Inferior parietal cortex (tissue), 1 donor: Measurements from ENCODE around the gene GABRB1.

Source experiments
- DNase-seq: peaks from one replicate; pipeline ENCODE4 v3.0.0-alpha.2; 2016; ENCODE audit errors: extremely low spot score

Gene GABRB1

DNA sequence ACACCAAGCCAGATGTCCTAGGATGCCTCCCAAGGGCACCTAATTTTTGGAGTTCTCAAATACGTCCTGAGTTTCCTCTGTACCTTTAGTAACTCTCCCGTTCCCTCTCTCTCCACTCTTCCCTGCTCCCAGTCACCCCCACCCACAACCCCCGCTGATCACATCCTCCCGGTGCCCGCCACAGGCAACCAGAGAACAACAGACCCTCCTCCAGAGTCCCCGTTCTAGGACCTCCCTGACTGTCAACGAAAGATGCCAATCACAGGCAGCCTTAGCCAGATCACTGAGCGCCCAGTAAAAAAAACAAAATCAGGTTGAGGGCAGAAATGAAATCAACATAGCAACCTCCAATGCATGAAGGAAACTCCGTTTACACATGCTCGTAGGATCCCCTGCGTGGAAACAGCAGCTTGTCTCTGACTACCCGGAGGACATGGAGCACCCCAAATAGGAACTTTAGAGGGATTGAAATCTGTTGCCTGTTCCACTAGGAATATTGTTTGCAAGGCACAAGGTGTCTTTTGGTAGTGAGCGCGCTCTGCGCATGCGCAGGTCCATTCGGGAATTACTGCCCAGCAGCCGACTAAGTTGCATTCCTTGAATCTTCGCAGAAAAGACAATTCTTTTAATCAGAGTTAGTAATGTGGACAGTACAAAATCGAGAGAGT lies at the start of gene GABRB1:
TSS of gene GABRB1 (plus strand) at position 557 of the 668 bp plus-strand sequence.
- peak; percentile 84 for DNase-seq

DNA sequence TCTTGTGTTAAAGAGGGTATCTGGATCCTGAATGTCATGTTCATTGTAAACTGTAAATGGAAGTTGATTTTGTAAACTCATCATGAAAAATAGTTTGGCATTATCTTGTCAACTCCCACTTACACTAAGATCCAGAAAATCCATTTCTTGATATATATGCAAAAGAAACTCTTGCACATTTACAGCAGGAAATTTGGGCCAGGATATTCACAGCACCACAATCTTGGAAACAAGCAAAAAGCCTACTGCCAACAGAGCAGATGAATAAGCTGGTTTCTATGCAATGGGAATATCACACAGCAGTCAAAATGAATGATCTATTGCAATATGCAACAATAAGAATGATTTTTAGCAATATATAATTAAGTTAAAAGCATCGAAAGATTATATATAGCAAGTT lies 46.6 kb upstream of the GABRB1 start:
- DNase-seq: no peak

DNA sequence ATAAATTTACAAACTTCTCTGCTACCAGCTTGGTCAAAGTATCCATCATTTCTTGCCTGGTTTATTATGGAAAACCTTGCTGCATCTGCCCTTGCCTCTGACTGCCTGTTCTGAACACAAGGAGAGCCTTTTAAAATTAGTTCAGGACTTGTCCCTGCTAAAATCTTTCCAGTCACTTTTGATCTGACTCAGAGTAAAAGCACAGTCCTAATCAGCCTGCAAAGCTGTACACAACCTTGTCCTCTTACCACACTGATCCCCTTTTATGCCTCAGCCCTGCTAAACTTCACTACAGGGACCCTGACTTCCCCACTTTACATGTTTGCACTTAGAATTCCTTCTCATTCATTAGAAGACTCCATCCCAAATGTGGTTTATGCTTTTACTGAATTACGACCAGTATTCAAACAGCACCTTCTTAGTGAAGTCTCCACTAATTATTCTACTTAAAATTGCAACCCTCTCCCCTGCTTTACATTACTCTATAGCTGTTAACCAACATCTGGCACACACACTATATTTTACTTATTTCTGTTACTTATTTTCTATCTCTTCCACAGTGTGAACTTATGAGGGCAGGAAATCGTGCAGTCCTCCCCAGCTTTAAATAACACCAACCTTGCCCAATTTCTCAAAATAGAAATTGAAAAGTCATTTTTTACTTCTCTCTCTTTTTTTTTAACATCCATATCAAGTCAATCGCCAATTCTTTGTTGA lies 44.3 kb upstream of the GABRB1 start:
- no peak for DNase-seq

DNA sequence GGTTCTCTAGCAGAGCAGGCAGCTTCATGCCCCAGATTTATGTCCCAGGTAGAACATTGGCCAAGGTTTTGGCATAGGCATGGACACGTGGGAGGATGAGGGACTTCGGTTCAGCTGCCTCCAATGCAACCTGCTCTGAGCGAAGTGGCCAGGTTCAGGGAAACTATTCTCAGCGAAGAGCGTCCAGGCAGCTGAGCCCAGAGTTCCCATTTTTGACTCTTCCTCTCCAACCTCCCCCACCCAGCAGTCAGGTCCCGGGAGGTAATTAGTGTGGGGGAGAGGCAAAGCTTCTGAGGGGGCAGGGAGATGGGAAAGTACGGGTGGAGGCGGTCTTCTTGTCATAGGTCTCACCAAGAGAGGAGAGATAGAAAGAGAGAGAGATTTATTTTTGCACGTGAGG lies 39.0 kb upstream of the GABRB1 start:
- no peak for DNase-seq

DNA sequence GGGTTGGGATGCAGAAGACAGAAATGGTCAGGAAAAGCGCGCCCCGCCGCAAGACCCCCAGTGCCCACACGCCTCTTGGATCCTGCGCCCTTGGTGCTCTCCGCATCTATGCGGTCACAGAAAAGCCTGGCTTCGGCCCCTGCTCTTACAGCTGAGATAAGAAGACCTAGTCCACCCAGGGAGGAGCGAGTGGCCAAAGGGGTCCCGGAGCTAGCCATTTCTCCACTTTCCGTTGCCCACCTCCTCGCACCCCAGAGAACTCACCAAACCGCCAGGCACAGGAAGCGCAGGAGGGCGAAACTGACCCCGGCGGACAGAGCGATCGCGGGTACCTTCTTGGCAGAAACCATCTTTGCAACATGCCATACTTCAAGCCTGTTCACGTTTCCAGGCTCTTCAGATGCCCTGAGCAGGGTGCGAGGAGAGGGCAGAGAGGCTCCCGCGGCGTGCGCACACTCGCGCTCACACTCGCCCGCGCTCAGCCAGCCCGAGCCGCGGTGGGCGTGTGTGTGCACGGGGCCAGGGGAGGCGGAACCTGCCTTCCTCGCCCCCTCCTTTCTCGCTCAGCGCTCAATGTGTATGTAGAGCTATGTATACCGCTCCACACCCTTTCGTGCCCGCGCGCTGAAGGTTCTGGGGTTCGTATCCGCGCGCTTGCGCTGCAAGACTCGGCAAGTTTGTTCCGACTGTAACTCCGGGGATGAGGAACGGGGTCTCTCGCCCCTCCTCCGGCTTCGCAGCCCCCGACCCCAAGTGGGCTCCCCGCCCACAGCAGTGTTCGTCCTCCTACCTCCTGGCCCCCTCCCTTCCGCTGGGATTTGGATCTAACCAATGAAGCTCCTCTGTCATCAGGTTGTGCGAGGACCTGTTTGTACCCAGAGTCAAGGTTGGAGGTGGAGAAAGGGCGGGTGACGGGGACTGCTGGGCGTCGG lies 38.0 kb upstream of the GABRB1 start, which contains the start of gene GABRA4:
TSS of gene GABRA4 (minus strand) at position 507 of the 932 bp plus-strand sequence. CDS start at position 350, 157 bp downstream.
- no peak for DNase-seq

DNA sequence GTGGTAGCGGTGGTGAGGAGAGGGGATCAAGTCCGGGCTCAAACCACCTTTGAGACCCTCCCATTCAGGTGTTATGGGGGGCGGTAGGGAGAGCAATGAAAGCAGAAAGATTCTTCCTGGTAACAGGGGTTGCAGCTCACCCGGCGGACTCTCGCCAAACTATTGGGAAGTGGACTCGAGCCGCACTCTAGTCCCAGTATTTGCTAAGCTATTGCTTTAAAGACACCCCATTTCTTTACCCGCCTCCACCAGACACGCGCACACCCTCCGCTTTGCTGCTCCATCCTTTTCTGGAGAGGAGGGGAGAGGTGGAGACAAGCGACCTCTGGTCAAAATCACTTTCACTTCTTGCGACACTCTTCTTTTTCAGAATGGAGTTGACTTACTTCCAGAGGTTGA lies 37.4 kb upstream of the GABRB1 start:
- DNase-seq: no peak

DNA sequence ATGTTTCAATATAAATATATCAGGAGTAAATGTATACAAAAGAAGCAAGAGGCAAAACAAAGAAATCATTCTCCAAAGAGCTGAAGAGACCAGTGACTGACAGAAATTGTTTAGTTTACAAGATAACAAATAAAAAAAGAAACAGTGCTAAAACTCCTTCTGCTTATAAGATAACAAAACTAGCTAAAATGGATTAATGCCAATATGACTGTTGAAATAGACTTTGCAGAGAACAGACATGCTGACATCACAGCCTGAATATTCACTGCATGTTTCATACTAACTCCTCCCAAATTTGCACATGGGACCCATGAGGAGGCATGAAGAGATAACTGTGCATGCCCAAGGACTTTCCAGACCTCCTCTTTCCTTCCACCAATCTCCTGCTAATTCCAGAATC lies 31.8 kb upstream of the GABRB1 start:
- DNase-seq: no peak

DNA sequence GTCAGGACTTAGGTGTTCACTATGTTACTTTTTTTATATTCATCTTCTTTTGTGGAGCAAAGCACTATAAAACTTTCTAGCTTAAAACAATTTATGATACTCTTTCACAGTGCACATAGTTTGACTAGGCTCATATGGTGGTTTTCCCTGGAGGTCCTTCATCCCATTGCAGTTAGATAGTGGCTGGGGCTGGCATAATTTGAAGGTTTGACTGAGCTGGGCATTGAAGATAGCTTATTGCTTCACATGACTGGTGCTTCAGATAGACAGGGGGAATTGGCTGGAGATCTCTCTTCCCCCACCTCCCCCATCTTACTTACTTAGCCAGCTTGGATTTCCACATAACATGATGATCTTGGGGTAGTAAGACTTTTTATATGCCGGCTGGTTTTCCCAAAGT lies 31.0 kb upstream of the GABRB1 start:
- DNase-seq: no peak

DNA sequence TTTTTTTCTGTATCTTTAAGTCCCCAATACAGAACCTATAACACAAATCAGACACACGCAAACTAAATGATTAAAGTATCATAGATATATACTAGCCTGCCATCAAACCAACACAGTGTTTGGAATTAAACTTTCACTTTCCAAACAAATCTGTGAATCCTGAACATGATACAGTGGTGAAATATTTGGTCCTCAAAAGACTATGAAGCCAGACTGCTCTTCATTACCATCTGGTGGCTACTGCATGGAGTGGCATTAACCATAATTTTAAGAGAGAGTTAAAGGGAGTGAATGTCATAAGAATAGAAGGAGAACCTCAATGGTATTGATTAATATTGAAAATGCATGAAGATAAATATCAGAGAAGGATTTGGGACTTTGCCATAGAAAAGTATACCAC lies 28.8 kb upstream of the GABRB1 start:
- no peak for DNase-seq

DNA sequence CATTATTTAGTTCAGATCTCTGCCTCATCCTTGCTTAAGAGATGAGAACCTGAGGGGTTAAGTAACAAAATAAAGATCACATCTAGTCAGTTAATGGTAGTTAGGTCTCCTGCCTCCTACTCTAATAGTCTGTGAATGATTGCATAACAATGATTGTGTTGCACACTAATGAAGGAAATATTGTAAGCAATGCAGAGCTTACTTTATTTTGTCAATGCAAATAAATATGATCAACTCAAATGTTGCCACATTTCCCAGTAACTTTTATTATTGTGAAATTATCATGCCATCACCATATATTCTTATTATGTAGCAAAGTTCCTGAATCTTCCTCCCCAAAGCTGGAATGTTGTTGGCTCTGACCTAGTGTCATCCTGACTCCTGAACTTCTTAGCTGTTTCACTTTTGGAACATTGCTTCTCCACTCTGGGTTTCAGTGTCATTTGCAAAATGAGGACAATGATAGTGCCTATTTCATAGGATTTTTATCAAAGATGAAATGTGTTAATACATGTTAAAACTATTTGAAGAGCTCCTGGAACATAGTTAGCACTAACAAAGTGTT lies 20.9 kb upstream of the GABRB1 start:
- no peak for DNase-seq

DNA sequence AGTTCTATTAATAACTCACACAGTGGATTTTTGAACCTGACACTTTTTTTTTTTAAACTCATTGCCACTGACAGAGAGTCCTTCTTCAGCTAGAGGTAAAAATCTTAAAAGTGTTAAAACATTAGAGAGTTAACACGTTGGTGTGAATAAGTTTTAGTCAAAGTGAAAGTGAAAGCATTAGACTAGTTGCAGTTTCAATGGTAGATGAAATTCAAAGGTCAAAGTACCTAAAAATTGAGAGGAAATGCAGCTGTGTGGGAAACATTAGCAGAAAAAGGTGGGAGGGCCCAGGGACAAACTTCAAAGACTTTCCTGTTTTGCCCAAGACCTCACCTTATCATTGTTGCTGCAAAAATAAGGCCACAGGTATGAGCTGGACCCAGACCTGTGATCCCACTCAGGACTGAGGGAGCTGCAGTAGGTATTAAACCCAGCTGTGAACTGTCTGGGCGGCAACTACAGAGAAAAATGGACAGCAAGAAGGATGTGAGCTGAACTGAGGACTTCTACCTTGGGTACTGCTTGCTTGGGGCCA lies 20.4 kb upstream of the GABRB1 start:
- DNase-seq: no peak

DNA sequence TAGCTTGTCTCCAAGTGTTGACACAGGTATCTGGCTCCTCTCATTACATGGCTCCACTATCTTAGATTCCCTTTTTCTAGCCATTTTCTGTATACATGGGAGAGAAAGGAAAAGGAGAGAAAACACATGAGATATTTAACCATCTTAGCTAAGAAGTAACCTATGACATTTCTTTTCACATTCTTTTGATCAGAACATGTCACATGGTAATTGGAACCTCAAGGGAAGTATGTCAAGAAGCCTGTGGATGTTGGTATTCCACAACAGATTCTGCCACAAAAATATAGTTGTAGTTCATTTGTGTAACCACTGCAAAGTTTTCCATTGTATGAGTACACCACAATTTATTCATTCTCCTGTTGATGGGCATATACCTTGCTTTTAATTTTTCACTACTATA lies 18.7 kb upstream of the GABRB1 start:
- no peak for DNase-seq

DNA sequence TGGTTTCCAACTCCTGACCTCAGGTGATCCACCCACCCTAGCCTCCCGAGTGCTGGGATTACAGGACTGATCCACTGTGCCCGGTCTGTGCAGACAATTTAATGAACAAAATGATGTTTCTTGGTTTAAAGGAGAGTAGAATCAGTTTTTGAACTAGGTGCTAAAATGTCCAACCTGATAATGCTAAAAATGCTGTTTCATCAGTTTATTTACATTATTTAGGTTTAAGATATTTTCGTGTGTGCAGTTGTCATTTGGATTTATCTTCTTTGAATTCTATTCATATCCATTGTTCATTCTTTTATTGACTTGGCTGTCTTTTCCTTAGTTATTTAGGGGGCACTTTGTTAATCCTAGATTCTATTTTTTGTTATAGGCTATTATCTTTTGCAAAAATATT lies 18.0 kb upstream of the GABRB1 start:
- no peak for DNase-seq

DNA sequence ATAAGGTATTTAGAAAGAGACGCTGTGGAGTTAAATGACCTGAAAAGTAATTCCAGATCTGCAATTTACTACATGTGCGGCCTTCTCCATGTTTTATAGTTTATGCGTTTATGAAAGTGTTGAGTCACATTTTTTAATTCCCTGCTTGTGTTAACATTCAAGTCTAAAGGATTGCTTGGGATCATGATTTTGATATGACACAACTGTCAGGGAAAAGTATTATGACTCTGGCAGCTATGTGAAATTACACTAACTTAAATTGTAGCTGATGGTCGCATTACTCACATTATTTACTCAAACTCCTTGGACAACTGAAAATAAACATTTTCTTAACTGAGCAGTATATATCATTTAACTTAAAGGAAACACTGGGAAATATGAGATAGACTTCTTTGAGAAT lies 14.3 kb upstream of the GABRB1 start:
- no peak for DNase-seq

DNA sequence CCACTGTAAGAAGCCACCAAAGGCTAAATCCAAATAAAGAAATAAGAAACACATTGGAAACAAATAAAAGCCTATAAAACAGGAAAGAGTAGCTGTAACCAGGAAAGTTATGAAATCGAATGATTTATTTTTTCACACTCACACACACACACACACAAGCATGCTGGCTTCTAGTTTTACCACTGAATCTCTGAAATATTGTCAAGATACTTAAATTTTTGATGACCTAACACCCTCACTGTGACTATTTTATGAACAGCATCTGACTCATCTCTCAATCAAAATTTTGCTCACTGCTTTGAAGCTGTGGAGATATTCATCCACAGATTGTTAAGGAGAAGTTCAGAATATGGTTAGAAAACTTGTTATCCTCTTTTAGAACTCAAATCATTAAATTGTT lies 13.9 kb upstream of the GABRB1 start:
- no peak for DNase-seq

DNA sequence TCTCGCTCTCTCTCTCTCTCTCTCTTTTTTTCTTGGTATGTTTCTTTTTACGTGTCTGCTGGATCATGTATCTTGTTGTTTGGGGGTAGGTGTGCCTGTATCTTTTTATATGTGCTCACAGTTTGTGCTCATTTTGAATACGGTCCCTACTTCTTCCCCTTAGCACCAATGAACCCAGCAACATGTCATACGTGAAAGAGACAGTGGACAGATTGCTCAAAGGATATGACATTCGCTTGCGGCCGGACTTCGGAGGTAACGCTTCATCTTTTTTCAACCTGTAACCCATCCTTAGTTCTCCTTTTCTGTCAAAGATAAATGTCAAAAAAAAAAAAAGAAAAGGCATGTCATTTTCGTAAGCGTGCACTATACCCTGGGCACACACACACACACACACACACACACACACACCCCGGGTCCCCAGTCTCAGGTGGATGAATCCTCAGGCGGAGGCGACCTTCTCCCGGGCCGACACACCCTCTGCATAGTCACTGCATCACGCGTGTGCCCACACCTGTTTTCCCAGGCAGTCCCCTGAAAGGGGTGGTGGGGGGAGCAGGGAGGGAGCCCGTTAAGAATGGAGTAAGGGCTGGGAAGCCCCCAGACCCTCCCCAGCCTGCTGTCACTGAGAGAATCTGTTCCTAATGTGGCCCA lies 511 bp downstream of the GABRB1 start:
- DNase-seq: no peak

DNA sequence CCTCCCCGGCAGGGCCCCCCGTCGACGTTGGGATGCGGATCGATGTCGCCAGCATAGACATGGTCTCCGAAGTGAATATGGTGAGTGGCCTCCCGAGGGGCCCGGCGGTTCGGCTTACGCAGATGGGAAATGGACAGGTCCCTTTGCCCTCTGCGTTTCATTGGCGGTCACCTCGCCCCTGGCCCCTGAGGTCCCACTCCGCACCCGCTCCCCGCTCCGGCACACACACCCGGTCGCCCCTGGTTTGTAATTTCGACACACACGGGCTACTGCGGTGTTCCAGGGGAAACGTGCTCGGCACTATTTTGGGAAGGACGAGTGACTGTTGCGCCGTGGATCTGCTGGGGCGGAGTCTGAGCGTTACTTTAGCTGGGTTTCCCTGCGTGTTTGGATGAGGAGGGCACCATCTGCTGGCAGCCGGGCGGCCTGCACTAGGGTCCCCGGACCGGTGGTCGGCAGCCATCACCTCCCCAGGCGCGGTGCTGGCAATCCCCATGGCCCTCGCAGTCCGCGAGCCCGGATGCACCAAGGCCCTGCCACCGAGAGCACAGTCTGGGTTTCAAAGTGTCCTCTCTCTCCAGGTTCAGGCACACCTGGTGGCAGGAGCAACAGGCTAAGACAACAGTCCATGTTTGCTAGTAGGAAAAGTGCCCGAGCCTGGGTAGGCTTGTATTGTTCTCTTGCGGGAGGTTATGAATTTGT lies 1.2 kb downstream of the GABRB1 start:
- peak; percentile 70 for DNase-seq

DNA sequence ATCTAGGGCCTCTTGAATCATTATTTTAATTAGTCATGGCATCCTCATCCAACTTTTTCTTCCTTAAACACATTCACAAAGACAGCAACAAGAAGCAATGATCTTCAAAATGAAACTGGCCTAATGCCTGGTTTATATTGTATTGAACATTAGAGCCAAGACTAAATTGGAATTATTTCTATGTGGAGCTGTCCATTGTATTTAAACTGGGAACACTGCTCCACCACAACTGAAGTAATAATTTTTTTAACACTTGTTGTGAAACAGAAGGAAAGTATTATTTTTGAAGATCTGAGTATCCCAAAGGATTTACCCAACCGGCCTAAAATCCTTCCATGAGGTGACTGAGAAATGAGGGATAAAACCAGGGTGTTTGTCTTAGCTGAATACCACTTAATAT lies 6.9 kb downstream of the GABRB1 start:
- no peak for DNase-seq

DNA sequence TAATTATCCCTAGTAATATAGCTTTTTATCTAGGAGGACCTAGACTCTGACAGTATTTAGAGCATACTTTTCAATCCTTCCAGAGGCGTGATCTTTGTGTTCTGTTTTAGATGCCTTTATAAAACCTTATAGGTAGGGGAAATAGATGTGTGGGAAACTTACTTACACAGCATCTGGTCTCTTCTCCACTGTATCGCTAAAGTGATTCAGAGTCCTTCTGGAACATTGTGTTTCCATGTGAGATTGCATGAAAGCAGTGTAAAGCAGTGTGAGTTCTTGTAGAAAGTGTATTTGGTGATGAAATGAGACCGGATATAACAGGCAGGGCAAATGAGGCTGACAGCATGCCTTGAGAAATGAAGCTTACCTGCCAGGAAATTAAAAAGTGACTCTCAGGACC lies 9.5 kb downstream of the GABRB1 start:
- peak; percentile 55 for DNase-seq

DNA sequence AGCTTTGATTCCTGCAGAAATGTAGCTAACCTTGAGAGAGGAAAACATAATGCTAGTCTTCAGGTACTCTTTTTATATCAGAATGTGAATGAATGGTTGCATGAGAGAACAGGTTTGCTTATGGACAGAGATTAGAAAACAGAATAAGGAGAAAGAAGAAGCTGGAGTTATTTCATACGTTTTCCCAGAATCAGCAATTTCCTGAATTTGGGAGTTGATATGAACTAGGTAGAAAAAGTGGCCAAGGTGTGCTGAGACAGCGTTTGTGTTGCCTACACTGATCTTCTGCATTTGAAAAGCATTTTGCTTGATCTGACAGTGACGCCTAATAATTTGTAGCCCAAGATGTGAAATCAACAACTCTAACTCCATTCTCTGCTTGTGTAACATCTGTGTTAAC lies 12.5 kb downstream of the GABRB1 start:
- no peak for DNase-seq

DNA sequence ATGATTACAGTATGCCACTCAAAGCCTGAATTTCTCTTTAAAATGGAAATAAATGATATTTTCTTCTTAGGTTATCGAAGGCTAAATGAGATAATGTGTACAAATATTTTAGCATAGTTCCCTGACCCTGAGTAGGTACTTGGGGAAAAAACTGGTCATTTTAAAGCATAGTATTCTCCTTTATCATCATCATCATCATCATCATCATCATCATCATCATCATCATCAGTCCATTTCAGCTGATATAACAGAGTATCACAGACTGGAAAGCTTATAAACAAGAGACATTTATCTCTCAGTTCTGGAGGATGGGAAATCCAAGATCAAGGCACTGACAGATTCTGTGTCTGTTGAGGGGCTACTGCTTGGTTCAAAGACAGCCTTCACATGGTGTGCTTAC lies 13.9 kb downstream of the GABRB1 start:
- no peak for DNase-seq
